HL-60 (cell line): ENCODE results near the gene PEX11A.

Source experiments
- DNase-seq, 2 experiments: peaks; one replicate each; pipeline ENCODE4 v3.0.0-alpha.2; 2010 to 2020; ENCODE audit warnings: low read depth in 1 of 2, low spot score in 1 of 2
- H3K27ac ChIP-seq: fragments of 250-450 bp; sonication (Bioruptor Pico); replicated peaks from 2 replicates; pipeline ENCODE4 v1.5.1; 2020; ENCODE audit warnings: mild to moderate bottlenecking, moderate library complexity
- H3K27me3 ChIP-seq: fragments of 250-450 bp; sonication (Bioruptor Pico); 2 replicates; pipeline ENCODE4 v1.5.1; 2021; ENCODE audit warnings: mild to moderate bottlenecking, moderate library complexity; ENCODE audit not compliant: insufficient read depth, poor library complexity, severe bottlenecking
- H3K4me3 ChIP-seq: replicated peaks from 2 replicates; pipeline ENCODE4 v1.5.1; 2011; ENCODE audit warnings: mild to moderate bottlenecking, control low read depth, low read length; ENCODE audit not compliant: insufficient read depth
- CTCF ChIP-seq: IDR thresholded peaks from one replicate; pipeline ENCODE4 v1.5.1; 2011; ENCODE audit warnings: low read length, control low read depth, inconsistent platforms; ENCODE audit not compliant: insufficient read depth
- GABPA ChIP-seq: IDR thresholded peaks from 2 replicates; pipeline ENCODE4 v1.6.1; 2012; ENCODE audit warnings: low read depth
- POLR2AphosphoS5 ChIP-seq: IDR thresholded peaks from 2 replicates; pipeline ENCODE4 v1.6.1; 2012; ENCODE audit warnings: low read depth
- REST ChIP-seq: IDR thresholded peaks from 2 replicates; pipeline ENCODE4 v1.6.1; 2012; ENCODE audit warnings: low read depth; ENCODE audit not compliant: insufficient replicate concordance
- SPI1 ChIP-seq: IDR thresholded peaks from 2 replicates; pipeline ENCODE4 v1.6.1; 2012; ENCODE audit warnings: low read depth, mild to moderate bottlenecking, borderline replicate concordance

The PEX11A gene

GRCh38 chr15:89656116-89656815 lies 34.3 kb downstream of the PEX11A start:
- TF ChIP-seq REST (no peak), CTCF (no peak), POLR2AphosphoS5 (no peak), GABPA (no peak), SPI1 (no peak)
- no peak for DNase-seq
- Histone ChIP-seq H3K4me3 (no peak overlapping the region), H3K27ac (no peak overlapping the region), H3K27me3 (peaks cover 30% of the 10 kb centered on the region)

GRCh38 chr15:89654847-89655805 lies 35.4 kb downstream of the PEX11A start, which contains the start of gene KIF7:
Gene KIF7 (minus strand): TSS chr15:89655467. CDS start chr15:89652930, 2,537 bp downstream.
- H3K27ac ChIP-seq: no peak within 1 kb of the TSS
- DNase-seq: no peak
- H3K27me3 ChIP-seq: peaks cover 30% of the 10 kb centered on the region
- H3K4me3 ChIP-seq: peak within 1 kb of the TSS; percentile 19; the same call in 1 of the 2 replicates
- TF ChIP-seq GABPA (no peak), SPI1 (no peak), POLR2AphosphoS5 (no peak), CTCF (no peak), REST (no peak)

GRCh38 chr15:89654301-89654761 lies 36.2 kb downstream of the PEX11A start:
- H3K27me3 ChIP-seq: peaks cover 30% of the 10 kb centered on the region
- H3K27ac ChIP-seq: no peak overlapping the region
- DNase-seq: no peak
- TF ChIP-seq POLR2AphosphoS5: no peak
- H3K4me3 ChIP-seq: no peak overlapping the region

GRCh38 chr15:89653578-89653977 lies 37.0 kb downstream of the PEX11A start:
- Histone ChIP-seq H3K27me3 (peaks cover 30% of the 10 kb centered on the region), H3K27ac (no peak overlapping the region), H3K4me3 (no peak overlapping the region)
- TF ChIP-seq SPI1: no peak
- no peak for TF ChIP-seq GABPA
- no peak for TF ChIP-seq POLR2AphosphoS5
- TF ChIP-seq CTCF: no peak
- no peak for TF ChIP-seq REST
- no peak for DNase-seq
